Caco-2 (cell line): ENCODE measurements around the gene CCDC201. TPM values are rescaled to one million over a fixed set of nuclear protein-coding genes. Genes with fewer than 3 reads are reported as not detected.
"Not testable (repeated sequence)": the region's sequence is repeated elsewhere in the genome, so short reads cannot be mapped to it uniquely, and the experiment has no call there.

Experiments used
- BruUV-seq: library from RNA; stranded (reverse); fragments of 400-500 nt; replicated peaks from 2 replicates; lab custom pipeline; 2021; lab: Mats Ljungman, UMichigan
- CTCF ChIA-PET: fragments of 300-600 bp; sonication (Branson Sonifier 250); formaldehyde crosslinking; loops from one replicate; lab custom pipeline; 2022; ENCODE audit warnings: antibody characterized with exemption; lab: Charles Lee
- POLR2A ChIA-PET: fragments of 300-600 bp; sonication (Branson Sonifier 250); formaldehyde crosslinking; loops from one replicate; lab custom pipeline; 2022; ENCODE audit warnings: antibody characterized with exemption; lab: Charles Lee
- DNase-seq, 2 experiments: peaks; one replicate each; pipeline versions ENCODE4 v3.0.0 to v3.0.0-alpha.2; 2020 to 2022
- H3K27me3 ChIP-seq: replicated peaks from 2 replicates; pipeline ENCODE4 v1.6.0; 2011; ENCODE audit warnings: low read length; ENCODE audit not compliant: control insufficient read depth, insufficient read depth
- H3K36me3 ChIP-seq: 2 replicates; pipeline ENCODE4 v1.5.1; 2011; ENCODE audit warnings: low read length; ENCODE audit not compliant: control insufficient read depth, insufficient read depth
- H3K4me1 ChIP-seq: fragments of 250-450 bp; sonication (Bioruptor Pico); 2 replicates; pipeline ENCODE4 v1.5.1; 2020; ENCODE audit warnings: mild to moderate bottlenecking
- H3K4me3 ChIP-seq: 2 replicates; pipeline ENCODE4 v1.5.1; 2011; ENCODE audit warnings: low read depth, mild to moderate bottlenecking, control low read depth, low read length
- H3K9me3 ChIP-seq: fragments of 250-450 bp; sonication (Bioruptor Pico); 2 replicates; pipeline ENCODE4 v1.5.1; 2020; ENCODE audit warnings: mild to moderate bottlenecking, moderate library complexity
- H3K27ac Mint-ChIP-seq: one replicate; pipeline ENCODE4 v1.8.0; 2022; ENCODE audit warnings: mixed read lengths; ENCODE audit not compliant: unreplicated experiment
- H3K27me3 Mint-ChIP-seq: one replicate; pipeline ENCODE4 v1.8.0; 2022; ENCODE audit warnings: mixed read lengths; ENCODE audit not compliant: insufficient read depth, unreplicated experiment
- H3K36me3 Mint-ChIP-seq: one replicate; pipeline ENCODE4 v1.8.0; 2022; ENCODE audit warnings: mild to moderate bottlenecking, mixed read lengths; ENCODE audit not compliant: insufficient read depth, unreplicated experiment
- H3K4me1 Mint-ChIP-seq: one replicate; pipeline ENCODE4 v1.8.0; 2022; ENCODE audit warnings: low read depth, mixed read lengths; ENCODE audit not compliant: unreplicated experiment
- H3K4me3 Mint-ChIP-seq: one replicate; pipeline ENCODE4 v1.8.0; 2022; ENCODE audit warnings: mild to moderate bottlenecking, moderate library complexity, mixed read lengths; ENCODE audit not compliant: unreplicated experiment
- H3K9me3 Mint-ChIP-seq: one replicate; pipeline ENCODE4 v1.8.0; 2022; ENCODE audit warnings: mixed read lengths; ENCODE audit not compliant: unreplicated experiment
- intact Hi-C: fragments of 100-400 bp; cut with micrococcal nuclease; formaldehyde crosslinking; loops from one replicate; pipeline ENCODE4 v1.10.0; 2022; ENCODE audit not compliant: unreplicated experiment
- total RNA-seq: library from RNA; stranded (reverse); gene quantifications from 2 replicates; pipeline ENCODE4 v1.2.3, GENCODE V29; 2022
- TF ChIP-seq, protein P1 (sequence below), 2 experiments: fragments of 200-600 bp in 1 of 2; IDR thresholded peaks; 1 replicate in 1 of 2; 2 replicates in 1 of 2; pipeline versions ENCODE4 v1.5.1 to v1.8.0; 2011 to 2022; ENCODE audit warnings: antibody characterized with exemption in 1 of 2, control low read depth in 1 of 2, inconsistent platforms in 1 of 2, low read depth in 1 of 2, low read length in 1 of 2, mild to moderate bottlenecking in 1 of 2, moderate library complexity in 1 of 2; ENCODE audit not compliant: insufficient read depth in 1 of 2, severe bottlenecking in 1 of 2, unreplicated experiment in 1 of 2

Gene CCDC201
- total RNA-seq, 1 experiment from 2014 or later = not detected

- DNase-seq, H3K36me3 Mint-ChIP-seq, H3K4me1 Mint-ChIP-seq, H3K27me3 ChIP-seq, BruUV-seq, H3K4me3 Mint-ChIP-seq, H3K4me1 ChIP-seq, H3K27me3 Mint-ChIP-seq, H3K4me3 ChIP-seq, POLR2A ChIA-PET, H3K9me3 ChIP-seq, H3K27ac Mint-ChIP-seq, H3K36me3 ChIP-seq, intact Hi-C loops, H3K9me3 Mint-ChIP-seq: not testable (repeated sequence)
- CTCF ChIA-PET = interaction anchor here (1.9 kb wide), 1 partner anchor 151 kb away, joined by 5 read pairs; no protein-coding TSS in a partner anchor
These were observed 58.4 kb downstream of the CCDC201 start for GRCh38 chr7:45814216-45815118.

GRCh38 chr7:45813771-45814170 is 59.1 kb downstream of the CCDC201 start:
- H3K9me3 Mint-ChIP-seq, POLR2A ChIA-PET, H3K9me3 ChIP-seq, BruUV-seq, H3K4me3 ChIP-seq, H3K27me3 ChIP-seq, H3K36me3 ChIP-seq, H3K4me1 ChIP-seq, H3K36me3 Mint-ChIP-seq, H3K4me1 Mint-ChIP-seq, DNase-seq, H3K27me3 Mint-ChIP-seq, H3K27ac Mint-ChIP-seq, intact Hi-C loops, H3K4me3 Mint-ChIP-seq: not testable (repeated sequence)
- CTCF ChIA-PET = interaction anchor here (1.9 kb wide), 1 partner anchor 150 kb away, joined by 5 read pairs; no protein-coding TSS in a partner anchor

DNA sequence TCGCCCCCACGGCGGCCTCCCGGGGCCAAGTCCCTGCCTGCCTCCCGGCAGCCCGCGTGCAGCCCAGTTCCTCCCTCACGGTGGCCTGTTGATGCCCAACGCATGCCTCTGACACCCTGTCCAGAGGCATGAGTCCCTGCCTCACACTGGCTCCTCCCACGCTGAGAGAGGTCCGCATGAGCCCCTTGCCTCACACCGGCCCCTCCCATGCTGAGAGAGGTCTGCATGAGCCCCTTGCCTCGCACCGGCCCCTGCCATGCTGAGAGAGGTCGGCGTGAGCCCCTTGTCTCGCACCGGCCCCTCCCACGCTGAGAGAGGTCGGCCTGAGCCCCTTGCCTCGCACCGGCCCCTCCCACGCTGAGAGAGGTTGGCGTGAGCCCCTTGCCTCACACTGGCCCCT is 59.9 kb downstream of the CCDC201 start:
- ChIA-PET POLR2A (no interaction called here), CTCF (no interaction called here)
- H3K9me3 Mint-ChIP-seq = no peaks in the 10 kb centered on the region
- H3K4me1 ChIP-seq = no peaks in the 10 kb centered on the region
- intact Hi-C loops = no loop called here
- H3K4me1 Mint-ChIP-seq = no peaks in the 10 kb centered on the region
- no peaks in the 10 kb centered on the region for H3K36me3 ChIP-seq
- H3K9me3 ChIP-seq = no peaks in the 10 kb centered on the region
- TF ChIP-seq, protein P1, sequence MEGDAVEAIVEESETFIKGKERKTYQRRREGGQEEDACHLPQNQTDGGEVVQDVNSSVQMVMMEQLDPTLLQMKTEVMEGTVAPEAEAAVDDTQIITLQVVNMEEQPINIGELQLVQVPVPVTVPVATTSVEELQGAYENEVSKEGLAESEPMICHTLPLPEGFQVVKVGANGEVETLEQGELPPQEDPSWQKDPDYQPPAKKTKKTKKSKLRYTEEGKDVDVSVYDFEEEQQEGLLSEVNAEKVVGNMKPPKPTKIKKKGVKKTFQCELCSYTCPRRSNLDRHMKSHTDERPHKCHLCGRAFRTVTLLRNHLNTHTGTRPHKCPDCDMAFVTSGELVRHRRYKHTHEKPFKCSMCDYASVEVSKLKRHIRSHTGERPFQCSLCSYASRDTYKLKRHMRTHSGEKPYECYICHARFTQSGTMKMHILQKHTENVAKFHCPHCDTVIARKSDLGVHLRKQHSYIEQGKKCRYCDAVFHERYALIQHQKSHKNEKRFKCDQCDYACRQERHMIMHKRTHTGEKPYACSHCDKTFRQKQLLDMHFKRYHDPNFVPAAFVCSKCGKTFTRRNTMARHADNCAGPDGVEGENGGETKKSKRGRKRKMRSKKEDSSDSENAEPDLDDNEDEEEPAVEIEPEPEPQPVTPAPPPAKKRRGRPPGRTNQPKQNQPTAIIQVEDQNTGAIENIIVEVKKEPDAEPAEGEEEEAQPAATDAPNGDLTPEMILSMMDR (IDR thresholded peaks at IDR 0.05; ENCODE audit: insufficient read depth in 1 of 2, low read depth in 1 of 2, low read length in 1 of 2, severe bottlenecking in 1 of 2, unreplicated experiment in 1 of 2) = no peak
- H3K36me3 Mint-ChIP-seq = peaks cover 7% of the 10 kb centered on the region
- no peaks in the 10 kb centered on the region for H3K27me3 ChIP-seq
- no peak for DNase-seq
- no TSS peak for BruUV-seq
- no peak overlapping the region for H3K4me3 Mint-ChIP-seq
- no peak overlapping the region for H3K27ac Mint-ChIP-seq
- no peak overlapping the region for H3K4me3 ChIP-seq
- no peaks in the 10 kb centered on the region for H3K27me3 Mint-ChIP-seq

DNA sequence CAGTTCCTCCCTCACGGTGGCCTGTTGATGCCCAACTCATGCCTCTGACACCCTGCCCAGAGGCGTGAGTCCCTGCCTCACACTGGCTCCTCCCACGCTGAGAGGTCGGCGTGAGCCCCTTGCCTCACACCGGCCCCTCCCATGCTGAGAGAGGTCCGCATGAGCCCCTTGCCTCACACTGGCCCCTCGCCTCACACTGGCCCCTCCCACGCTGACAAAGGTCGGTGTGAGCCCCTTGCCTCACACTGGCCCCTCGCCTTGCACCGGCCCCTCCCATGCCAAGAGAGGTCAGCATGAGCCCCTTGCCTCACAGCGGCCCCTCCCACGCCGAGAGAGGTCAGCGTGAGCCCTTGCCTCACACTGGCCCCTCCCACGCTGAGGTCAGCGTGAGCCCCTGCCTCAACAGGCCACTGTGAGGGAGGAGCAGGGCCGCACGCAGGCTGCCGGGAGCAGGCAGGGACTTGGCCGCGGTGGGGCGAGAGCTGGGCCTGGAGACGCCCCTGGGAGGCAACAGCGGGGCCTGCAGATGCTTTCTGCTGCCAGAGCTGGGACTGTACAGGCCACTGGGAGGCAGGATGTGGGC is 61.1 kb downstream of the CCDC201 start:
- H3K27me3 Mint-ChIP-seq, intact Hi-C loops, H3K4me3 ChIP-seq, CTCF ChIA-PET, H3K9me3 ChIP-seq, H3K4me3 Mint-ChIP-seq, H3K36me3 ChIP-seq, H3K9me3 Mint-ChIP-seq, POLR2A ChIA-PET, BruUV-seq, H3K4me1 ChIP-seq, H3K27me3 ChIP-seq, H3K4me1 Mint-ChIP-seq, H3K27ac Mint-ChIP-seq, DNase-seq: not testable (repeated sequence)
- peaks cover 12% of the 10 kb centered on the region for H3K36me3 Mint-ChIP-seq

DNA sequence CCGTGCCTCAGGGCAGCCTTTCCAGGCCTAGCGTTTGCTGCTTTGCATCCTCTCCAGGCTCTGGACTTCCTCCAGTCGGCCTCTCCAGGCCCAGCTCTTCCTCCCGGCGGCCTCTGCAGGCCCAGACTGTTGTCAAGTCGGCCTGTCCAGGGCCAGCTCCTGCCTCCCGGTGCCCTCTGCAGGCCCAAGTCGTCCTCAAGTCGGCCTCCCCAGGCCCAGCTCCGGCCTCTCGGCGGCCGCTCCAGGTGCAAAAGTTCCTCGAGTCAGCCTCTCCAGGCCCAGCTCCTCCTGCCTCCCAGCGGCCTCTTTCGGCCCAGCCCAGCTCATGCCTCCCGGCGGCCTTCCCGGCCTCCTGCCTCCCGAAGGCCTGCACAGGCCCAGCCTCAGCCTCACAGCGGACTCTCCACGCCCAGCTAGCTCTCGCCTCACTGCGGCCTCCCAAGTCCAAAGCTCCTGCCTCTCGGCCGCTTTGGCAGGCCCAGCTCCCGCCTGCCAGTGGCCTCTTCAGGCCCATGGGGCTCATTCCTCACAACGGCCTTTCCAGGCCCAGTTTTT is 62.4 kb downstream of the CCDC201 start:
- H3K27ac Mint-ChIP-seq, BruUV-seq: not testable (repeated sequence)
- peaks cover 12% of the 10 kb centered on the region for H3K36me3 Mint-ChIP-seq

More for the DNA sequence above, 62.4 kb downstream of the CCDC201 start:
- POLR2A ChIA-PET, H3K27me3 ChIP-seq, H3K4me3 ChIP-seq, H3K9me3 Mint-ChIP-seq, DNase-seq, H3K9me3 ChIP-seq, H3K27me3 Mint-ChIP-seq, intact Hi-C loops, H3K36me3 ChIP-seq, H3K4me3 Mint-ChIP-seq, H3K4me1 Mint-ChIP-seq, H3K4me1 ChIP-seq: not testable (repeated sequence)
- CTCF ChIA-PET = interaction anchor here (0.7 kb wide), 1 partner anchor 41 kb away, joined by 3 read pairs; no protein-coding TSS in a partner anchor
